AG09319 (cell line): Measurements from ENCODE around the gene TRPM5.

Experiments used
- DNase-seq: peaks from one replicate; pipeline ENCODE4 v3.0.0-alpha.2; 2010; ENCODE audit warnings: low read depth; ENCODE audit errors: extremely low read depth
- CTCF ChIP-seq: IDR thresholded peaks from 2 replicates; pipeline ENCODE4 v1.5.1; 2011; ENCODE audit warnings: low read depth, mild to moderate bottlenecking, inconsistent platforms, low read length, moderate library complexity

Gene TRPM5

GRCh38 chr11:2459016-2459725, 14.9 kb upstream of the TRPM5 start:
- no peak for TF ChIP-seq CTCF
- no peak for DNase-seq

GRCh38 chr11:2458321-2458720, 14.0 kb upstream of the TRPM5 start:
- DNase-seq = no peak
- TF ChIP-seq CTCF = no peak

- DNase-seq = no peak
- TF ChIP-seq CTCF = no peak
These were observed 9.1 kb upstream of the TRPM5 start for GRCh38 chr11:2453436-2453835.

GRCh38 chr11:2452321-2453012, 8.2 kb upstream of the TRPM5 start:
- no peak for DNase-seq
- TF ChIP-seq CTCF = no peak

GRCh38 chr11:2451916-2452315, 7.6 kb upstream of the TRPM5 start:
- DNase-seq = no peak
- TF ChIP-seq CTCF = no peak

GRCh38 chr11:2451336-2451735, 7.0 kb upstream of the TRPM5 start:
- DNase-seq = no peak
- no peak for TF ChIP-seq CTCF

- DNase-seq = no peak
- no peak for TF ChIP-seq CTCF
These were observed 6.2 kb upstream of the TRPM5 start for GRCh38 chr11:2450321-2451041.
